MCF 10A (cell line): ENCODE measurements around the gene ATP1B3. TPM values are rescaled to one million over a fixed set of nuclear protein-coding genes. Genes with fewer than 3 reads are reported as not detected.

ENCODE experiments used
- BruUV-seq: library from RNA; stranded (reverse); fragments of 400-500 nt; replicated peaks from 2 replicates; lab custom pipeline; 2021; lab: Mats Ljungman, UMichigan
- CTCF ChIA-PET: fragments of 300-600 bp; sonication (Branson Sonifier 250); formaldehyde crosslinking; extraction: SDS; loops from one replicate; lab custom pipeline; 2021; ENCODE audit warnings: antibody characterized with exemption, inconsistent platforms; lab: Yijun Ruan, JAX
- POLR2A ChIA-PET: fragments of 300-600, 350-650 bp; sonication (Branson Sonifier 250); formaldehyde crosslinking; extraction: SDS; loops from one replicate; lab custom pipeline; 2020; ENCODE audit warnings: antibody characterized with exemption, inconsistent platforms; lab: Yijun Ruan, JAX
- DNase-seq: peaks from one replicate; pipeline ENCODE4 v3.0.0-alpha.2; 2018; ENCODE audit not compliant: unreplicated experiment
- H3K27ac Mint-ChIP-seq: one replicate; pipeline ENCODE4 v1.8.0; 2022; ENCODE audit warnings: mild to moderate bottlenecking, low read depth, mixed read lengths; ENCODE audit not compliant: unreplicated experiment
- H3K27me3 Mint-ChIP-seq: one replicate; pipeline ENCODE4 v1.8.0; 2022; ENCODE audit warnings: mixed read lengths; ENCODE audit not compliant: insufficient read depth, unreplicated experiment
- H3K36me3 Mint-ChIP-seq: one replicate; pipeline ENCODE4 v1.8.0; 2022; ENCODE audit warnings: mild to moderate bottlenecking, moderate library complexity, mixed read lengths; ENCODE audit not compliant: insufficient read depth, unreplicated experiment
- H3K4me1 Mint-ChIP-seq: one replicate; pipeline ENCODE4 v1.8.0; 2022; ENCODE audit warnings: mixed read lengths; ENCODE audit not compliant: insufficient read depth, unreplicated experiment
- H3K4me3 Mint-ChIP-seq: one replicate; pipeline ENCODE4 v1.8.0; 2022; ENCODE audit warnings: mild to moderate bottlenecking, moderate library complexity, mixed read lengths; ENCODE audit not compliant: unreplicated experiment
- H3K9me3 Mint-ChIP-seq: one replicate; pipeline ENCODE4 v1.8.0; 2022; ENCODE audit warnings: mixed read lengths; ENCODE audit not compliant: unreplicated experiment
- CTCF ChIP-seq: fragments of 200-600 bp; IDR thresholded peaks from one replicate; pipeline ENCODE4 v1.8.0; 2022; ENCODE audit warnings: antibody characterized with exemption, mild to moderate bottlenecking; ENCODE audit not compliant: unreplicated experiment
- intact Hi-C: fragments of 100-400 bp; cut with micrococcal nuclease; formaldehyde crosslinking; loops from 2 replicates; pipeline ENCODE4 v1.14.1; 2022
- total RNA-seq: library from RNA; stranded (reverse); gene quantifications from 2 replicates; pipeline ENCODE4 v1.2.3, GENCODE V29; 2022

ATP1B3 gene
- total RNA-seq, 1 experiment from 2014 or later = 99.9 TPM

- TF ChIP-seq CTCF = no peak
- Mint-ChIP-seq H3K36me3 (no peaks in the 10 kb centered on the region), H3K4me1 (no peaks in the 10 kb centered on the region), H3K27ac (no peak overlapping the region), H3K9me3 (no peaks in the 10 kb centered on the region), H3K27me3 (no peaks in the 10 kb centered on the region), H3K4me3 (no peak overlapping the region)
- ChIA-PET CTCF (interaction anchor here (0.6 to 0.8 kb wide), 3 partner anchors 15 to 127 kb away, joined by 3 to 6 read pairs (median 3); partner anchors contain the start of gene RNF7), POLR2A (interaction anchor here (1.2 kb wide), 1 partner anchor 9 kb away, joined by 3 read pairs; no protein-coding TSS in a partner anchor)
- BruUV-seq = no TSS peak
- DNase-seq = no peak
- intact Hi-C loops = no loop called here
Observed at GRCh38 chr3:141865101-141865500, 11.3 kb upstream of the ATP1B3 start.

GRCh38 chr3:141870091-141870687 is 6.3 kb upstream of the ATP1B3 start:
- Mint-ChIP-seq H3K4me3 (no peak overlapping the region), H3K9me3 (no peaks in the 10 kb centered on the region), H3K27me3 (no peaks in the 10 kb centered on the region), H3K4me1 (peaks cover under 1% of the 10 kb centered on the region), H3K27ac (no peak overlapping the region), H3K36me3 (no peaks in the 10 kb centered on the region)
- intact Hi-C loops = loop anchor here (10.0 kb wide), 1 partner anchor 295 kb away; no protein-coding TSS in a partner anchor
- no peak for TF ChIP-seq CTCF
- DNase-seq = no peak
- ChIA-PET CTCF (interaction anchor here (0.6 to 1.6 kb wide), 2 partner anchors 54 to 132 kb away, joined by 4 read pairs; partner anchors contain the start of gene RNF7), POLR2A (interaction anchor here (1.1 kb wide), 1 partner anchor 13 kb away, joined by 4 read pairs; no protein-coding TSS in a partner anchor)
- no TSS peak for BruUV-seq

- intact Hi-C loops = loop anchor here (1.0 to 10.0 kb wide), 7 partner anchors 38 to 415 kb away; partner anchors contain the start of gene RNF7
- Mint-ChIP-seq H3K9me3 (no peaks in the 10 kb centered on the region), H3K4me3 (peak overlapping the region; percentile 91), H3K27me3 (no peaks in the 10 kb centered on the region), H3K36me3 (no peaks in the 10 kb centered on the region), H3K27ac (peak overlapping the region; percentile 83), H3K4me1 (peaks cover 14% of the 10 kb centered on the region)
- POLR2A ChIA-PET = interaction anchor here (0.6 to 5.1 kb wide), 30 partner anchors 8 to 564 kb away, joined by 3 to 147 read pairs (median 4); partner anchors contain the start of genes RASA2 and RNF7
- peak; percentile 87 for TF ChIP-seq CTCF
- no TSS peak for BruUV-seq
- DNase-seq = peak; percentile 86
- CTCF ChIA-PET = interaction anchor here (0.6 to 2.4 kb wide), 35 partner anchors 9 to 953 kb away, joined by 3 to 45 read pairs (median 4); partner anchors contain the start of gene RNF7
Observed at GRCh38 chr3:141875374-141875892, 1.0 kb upstream of the ATP1B3 start.

GRCh38 chr3:141875893-141876380 is 506 bp upstream of the ATP1B3 start:
- CTCF ChIA-PET = interaction anchor here (0.6 to 2.7 kb wide), 23 partner anchors 9 to 299 kb away, joined by 3 to 45 read pairs (median 4); partner anchors contain the start of gene RNF7
- TF ChIP-seq CTCF = no peak
- DNase-seq = peak; percentile 61
- no peaks in the 10 kb centered on the region for H3K27me3 Mint-ChIP-seq
- H3K4me1 Mint-ChIP-seq = peaks cover 14% of the 10 kb centered on the region
- intact Hi-C loops = loop anchor here (1.0 to 10.0 kb wide), 7 partner anchors 37 to 416 kb away; partner anchors contain the start of gene RNF7
- H3K27ac Mint-ChIP-seq = peak overlapping the region; percentile 83
- BruUV-seq = no TSS peak
- H3K36me3 Mint-ChIP-seq = no peaks in the 10 kb centered on the region
- peak overlapping the region; percentile 91 for H3K4me3 Mint-ChIP-seq
- H3K9me3 Mint-ChIP-seq = no peaks in the 10 kb centered on the region
- POLR2A ChIA-PET = interaction anchor here (0.6 to 5.1 kb wide), 22 partner anchors 8 to 564 kb away, joined by 3 to 147 read pairs (median 4); partner anchors contain the start of gene RNF7
